GM19035 (cell line): ENCODE data around the gene RAB4B.
"Not testable (repeated sequence)": the region's sequence is repeated elsewhere in the genome, so short reads cannot be mapped to it uniquely, and the experiment has no call there.

ENCODE experiments used
- ATAC-seq: cut with Tn5 transposase; IDR thresholded peaks from one replicate; pipeline ENCODE4 v1.9.1; 2021; ENCODE audit not compliant: unreplicated experiment

Gene RAB4B

GRCh38 chr19:40777937-40778705 lies at the start of gene RAB4B:
Gene RAB4B, plus strand, starts transcription at chr19:40778247. Its CDS starts 129 bp downstream, at chr19:40778376.
- peak; percentile 66 for ATAC-seq

GRCh38 chr19:40730065-40730464 lies 48.0 kb upstream of the RAB4B start:
- not testable (repeated sequence) for ATAC-seq

GRCh38 chr19:40732304-40732703 lies 45.7 kb upstream of the RAB4B start:
- not testable (repeated sequence) for ATAC-seq

- no peak for ATAC-seq
Measured at GRCh38 chr19:40733149-40733548, 44.9 kb upstream of the RAB4B start.

GRCh38 chr19:40735013-40735771 lies 42.9 kb upstream of the RAB4B start:
- no peak for ATAC-seq

- no peak for ATAC-seq
Measured at GRCh38 chr19:40736661-40737060, 41.4 kb upstream of the RAB4B start.

- ATAC-seq = no peak
Measured at GRCh38 chr19:40737102-40737644, 40.9 kb upstream of the RAB4B start.

GRCh38 chr19:40739030-40739839 lies 38.8 kb upstream of the RAB4B start:
- no peak for ATAC-seq

- ATAC-seq = no peak
Measured at GRCh38 chr19:40739871-40740703, 38.0 kb upstream of the RAB4B start.

GRCh38 chr19:40740747-40741146 lies 37.3 kb upstream of the RAB4B start:
- ATAC-seq = no peak

GRCh38 chr19:40741527-40742390 lies 36.3 kb upstream of the RAB4B start:
- ATAC-seq = no peak

- no peak for ATAC-seq
Measured at GRCh38 chr19:40742477-40742876, 35.6 kb upstream of the RAB4B start.

- no peak for ATAC-seq
Measured at GRCh38 chr19:40742886-40743285, 35.2 kb upstream of the RAB4B start.

- no peak for ATAC-seq
Measured at GRCh38 chr19:40743926-40744325, 34.1 kb upstream of the RAB4B start.

GRCh38 chr19:40744554-40745401 lies 33.3 kb upstream of the RAB4B start:
- ATAC-seq = no peak

- no peak for ATAC-seq
Measured at GRCh38 chr19:40745402-40745780, 32.7 kb upstream of the RAB4B start.

- ATAC-seq = no peak
Measured at GRCh38 chr19:40747536-40747935, 30.5 kb upstream of the RAB4B start.

- ATAC-seq = peak; percentile 85
Measured at GRCh38 chr19:40750058-40750873, 27.8 kb upstream of the RAB4B start, which contains the start of gene ACTMAP. Gene ACTMAP, minus strand, starts transcription at chr19:40750477. Its CDS starts 674 bp downstream, at chr19:40749803.
